ENCODE measurements around the gene ACOT8. TPM values are rescaled to one million over a fixed set of nuclear protein-coding genes. Genes with fewer than 3 reads are reported as not detected.

Gene ACOT8
- total and polyA plus RNA-seq, 2 of the 8 experiments (the other 6 are each of a cell fraction or from before 2014, with no cell fraction given) = 37.6 to 88.8 TPM

DNA sequence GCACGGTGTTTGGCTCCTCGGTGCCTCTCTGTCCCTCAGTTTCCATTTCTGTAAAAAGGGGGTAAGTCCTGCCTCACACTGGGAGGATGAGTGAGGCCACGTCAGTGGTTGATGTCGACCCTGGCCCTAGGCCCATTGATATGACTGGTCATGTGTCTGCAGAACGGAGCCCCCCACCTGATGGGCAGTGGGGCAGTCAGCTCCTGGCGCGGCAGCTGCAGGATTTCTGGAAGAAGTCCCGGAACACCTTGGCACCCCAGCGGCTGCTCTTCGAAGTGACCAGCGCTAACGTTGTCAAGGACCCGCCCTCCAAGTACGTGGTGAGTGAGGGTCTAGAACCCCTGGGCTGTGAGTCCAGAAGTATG, 22.4 kb downstream of the ACOT8 start:
- WGBS, 2 experiments (ENCODE audit: extremely low coverage in 1 of 2, insufficient coverage in 1 of 2, insufficient read length in 1 of 2, insufficient replicate concordance in 2 of 2, low coverage in 1 of 2, low lambda C conversion rate in 2 of 2, missing lambda C conversion rate in 1 of 2) = 86% methylated on average over 14 of the region's 14 CpGs; no CpG with 5 or more reads in 1 of the 2 experiments
- H3K4ac ChIP-seq (replicated peaks; ENCODE audit: insufficient read length, low read depth, low read length) = no peak overlapping the region
- H3K23me2 ChIP-seq (ENCODE audit: low read depth, low read length) = peaks cover 8% of the 10 kb centered on the region; the same call in 1 of the 2 replicates
- peaks cover 0 to 11% of the 10 kb centered on the region in 2 experiments; a peak in 1 of 4 replicates for H3K79me2 ChIP-seq (ENCODE audit: control insufficient read depth in 1 of 2, insufficient read depth in 2 of 2, low read length in 2 of 2)
- H2BK15ac ChIP-seq (ENCODE audit: low read length) = no peak overlapping the region
- H3K27ac ChIP-seq (ENCODE audit: low read depth, low read length) = no peak overlapping the region
- no peak overlapping the region for H3K9ac ChIP-seq (replicated peaks in 1 of 4; ENCODE audit: extremely low read depth in 1 of 4, low read depth in 3 of 4, low read length in 3 of 4)
- H3K36me3 ChIP-seq (ENCODE audit: control insufficient read depth in 2 of 4, insufficient read depth in 4 of 4, low read length in 3 of 4) = peaks cover 0 to 5% (median 0%) of the 10 kb centered on the region in 4 experiments; a peak in 1 of 8 replicates
- peaks cover 0 to 4% of the 10 kb centered on the region in 2 experiments for H4K20me1 ChIP-seq (replicated peaks in 1 of 2; ENCODE audit: control insufficient read depth in 1 of 2, insufficient read depth in 2 of 2, low read length in 2 of 2)
- no peak overlapping the region for H3K56ac ChIP-seq (replicated peaks; ENCODE audit: insufficient read length, low read depth, low read length)
- no peak overlapping the region for H4K5ac ChIP-seq (ENCODE audit: insufficient read length, low read depth, low read length)
- no peak overlapping the region for H2BK20ac ChIP-seq (ENCODE audit: low read length)
- CTCF ChIA-PET (ENCODE audit: partially characterized antibody) = interaction anchor here (0.6 to 1.6 kb wide), 6 partner anchors 11 to 1451 kb away, joined by 3 to 5 read pairs (median 3); no protein-coding TSS in a partner anchor
- H2BK12ac ChIP-seq (ENCODE audit: low read depth, low read length) = no peak overlapping the region
- peaks cover 9% of the 10 kb centered on the region for H3K79me1 ChIP-seq (ENCODE audit: low read depth, low read length)
- no peaks in the 10 kb centered on the region for H3K27me3 ChIP-seq (replicated peaks in 1 of 4; ENCODE audit: control insufficient read depth in 3 of 4, extremely low read depth in 1 of 4, insufficient read depth in 3 of 4, low read length in 3 of 4)
- no peak overlapping the region for H4K91ac ChIP-seq (replicated peaks; ENCODE audit: insufficient read length, low read length)
- no peak overlapping the region for H2BK120ac ChIP-seq (replicated peaks; ENCODE audit: low read depth, low read length)
- H3K4me2 ChIP-seq (ENCODE audit: insufficient read depth in 1 of 2, low read depth in 2 of 2, low read length in 2 of 2) = peak overlapping the region; percentile 87 to 88
- peak overlapping the region; percentile 61 to 77 (median 74); a peak in 7 of 8 replicates for H3K4me3 ChIP-seq (ENCODE audit: extremely low read depth in 1 of 4, insufficient read depth in 2 of 4, low read depth in 3 of 4, low read length in 4 of 4)
- H4K8ac ChIP-seq (ENCODE audit: extremely low read depth, insufficient read depth, low read length) = no peak overlapping the region
- H3K4me1 ChIP-seq (replicated peaks in 1 of 4; ENCODE audit: control insufficient read depth in 3 of 4, insufficient read depth in 4 of 4, low read length in 3 of 4) = peaks cover 0 to 17% (median 8%) of the 10 kb centered on the region in 4 experiments; a peak in 6 of 7 replicates
- DNase-seq (ENCODE audit: low read depth in 1 of 2, low spot score in 2 of 2) (no peak), FAIRE-seq (no peak)
- H2AK5ac ChIP-seq (ENCODE audit: low read depth, low read length) = no peak overlapping the region
- no peak overlapping the region for H2AFZ ChIP-seq (ENCODE audit: low read length)
- no peak overlapping the region for H2BK5ac ChIP-seq (ENCODE audit: low read depth, low read length)
- no peaks in the 10 kb centered on the region for H3K9me3 ChIP-seq (ENCODE audit: insufficient read depth in 2 of 2, low read depth in 1 of 2, low read length in 1 of 2)
- no peak overlapping the region for H3K23ac ChIP-seq (ENCODE audit: insufficient read length)
- no peak overlapping the region for H3K18ac ChIP-seq (ENCODE audit: extremely low read depth, low read length)
- H3K14ac ChIP-seq (ENCODE audit: insufficient read length) = no peak overlapping the region
- POLR2A ChIA-PET (ENCODE audit: partially characterized antibody) = interaction anchor here (0.6 to 13.8 kb wide), 11 partner anchors 9 to 135 kb away, joined by 3 to 178 read pairs (median 22); partner anchors contain the start of genes ACOT8, PCIF1, UBE2C and ZSWIM3
- TF ChIP-seq RAD21 (IDR thresholded peaks at IDR 0.05 in 1 of 2, conservative IDR thresholded peaks at IDR 0.05 in 1 of 2; ENCODE audit: low read depth in 2 of 2, low read length in 2 of 2) (no peak), RBBP5 (IDR thresholded peaks at IDR 0.05; ENCODE audit: borderline replicate concordance, low read depth, low read length) (no peak), SRF (IDR thresholded peaks at IDR 0.05; ENCODE audit: low read depth, low read length) (no peak), TAF7 (optimal IDR thresholded peaks at IDR 0.05; ENCODE audit: borderline replicate concordance, low read depth, low read length) (no peak), RXRA (IDR thresholded peaks at IDR 0.05; ENCODE audit: insufficient read depth, low read depth, low read length) (no peak), KDM4A (IDR thresholded peaks at IDR 0.05; ENCODE audit: low read depth, low read length, severe bottlenecking) (no peak), GABPA (IDR thresholded peaks at IDR 0.05; ENCODE audit: borderline replicate concordance, insufficient read depth, low read length) (no peak), ASH2L (IDR thresholded peaks at IDR 0.05; ENCODE audit: low read length) (no peak), CHD2 (IDR thresholded peaks at IDR 0.05; ENCODE audit: low read length) (no peak), RNF2 (IDR thresholded peaks at IDR 0.05; ENCODE audit: borderline replicate concordance, low read depth, low read length, missing control alignments, poor library complexity, severe bottlenecking) (no peak), CBX5 (IDR thresholded peaks at IDR 0.05; ENCODE audit: low read depth, low read length) (no peak), NRF1 (IDR thresholded peaks at IDR 0.05; ENCODE audit: low read depth, low read length) (no peak), POLR2A (IDR thresholded peaks at IDR 0.05; ENCODE audit: control extremely low read depth in 1 of 2, low read depth in 2 of 2, low read length in 2 of 2) (no peak)

All from H1 (cell line).